SK-N-SH (cell line): ENCODE data around the gene CEP43. TPM values are rescaled to one million over a fixed set of nuclear protein-coding genes. Genes with fewer than 3 reads are reported as not detected.

Source experiments
- CTCF ChIA-PET: fragments of 300-600, 350-600 bp; formaldehyde crosslinking; extraction: SDS; loops from one replicate; lab custom pipeline; 2021; lab: Yijun Ruan, JAX
- POLR2A ChIA-PET: fragments of 350-600 bp; sonication (Branson Sonifier 250); formaldehyde crosslinking; extraction: SDS; loops from one replicate; lab custom pipeline; 2020; ENCODE audit warnings: antibody characterized with exemption, inconsistent platforms; lab: Yijun Ruan, JAX
- DNase-seq: peaks from one replicate; pipeline ENCODE4 v3.0.0; 2012
- H2AFZ ChIP-seq: fragments of 200-600 bp; sonication (generic); 2 replicates; pipeline ENCODE4 v1.8.1; 2016; ENCODE audit warnings: antibody characterized with exemption, mild to moderate bottlenecking, low read depth
- H3F3A ChIP-seq: fragments of 200-600 bp; sonication (generic); replicated peaks from 2 replicates; pipeline ENCODE3; 2016; ENCODE audit warnings: antibody characterized with exemption, mild to moderate bottlenecking; ENCODE audit not compliant: insufficient read depth
- H3K27ac ChIP-seq, 2 experiments: fragments of 200-500 bp in 1 of 2; fragments of 200-600 bp in 1 of 2; sonication (Bioruptor generic) in 1 of 2; sonication (generic), shearing (Covaris generic) in 1 of 2; 2 replicates each; pipeline versions ENCODE4 v1.5.1 to v1.6.1; 2014 to 2016; ENCODE audit warnings: low read depth in 2 of 2, inconsistent platforms in 1 of 2, low read length in 1 of 2, mild to moderate bottlenecking in 1 of 2, mixed read lengths in 1 of 2
- H3K27me3 ChIP-seq: fragments of 200-600 bp; sonication (generic), shearing (Covaris generic); 2 replicates; pipeline ENCODE4 v1.6.1; 2016; ENCODE audit warnings: mixed run types; ENCODE audit not compliant: insufficient read depth
- H3K36me3 ChIP-seq, 2 experiments: fragments of 200-500 bp in 1 of 2; fragments of 200-600 bp in 1 of 2; sonication (Bioruptor generic) in 1 of 2; sonication (generic) in 1 of 2; replicated peaks in 1 of 2; 2 replicates each; pipeline versions ENCODE3 to v1.5.1; 2014 to 2016; ENCODE audit warnings: low read length in 1 of 2, mild to moderate bottlenecking in 1 of 2; ENCODE audit not compliant: insufficient read depth in 2 of 2, control insufficient read depth in 1 of 2
- H3K4me1 ChIP-seq, 2 experiments: fragments of 200-500 bp in 1 of 2; fragments of 200-600 bp in 1 of 2; sonication (Bioruptor generic) in 1 of 2; sonication (generic), shearing (Covaris generic) in 1 of 2; 2 replicates each; pipeline versions ENCODE4 v1.5.1 to v1.6.1; 2014 to 2016; ENCODE audit warnings: low read depth in 1 of 2, low read length in 1 of 2, mixed run types in 1 of 2; ENCODE audit not compliant: insufficient read depth in 2 of 2, control insufficient read depth in 1 of 2
- H3K4me2 ChIP-seq: fragments of 200-600 bp; sonication (generic), shearing (Covaris generic); 2 replicates; pipeline ENCODE4 v1.6.1; 2017; ENCODE audit warnings: mixed run types
- H3K4me3 ChIP-seq, 2 experiments: fragments of 200-500 bp in 1 of 2; fragments of 200-600 bp in 1 of 2; sonication (Bioruptor generic) in 1 of 2; sonication (generic), shearing (Covaris generic) in 1 of 2; 2 replicates each; pipeline versions ENCODE4 v1.5.1 to v1.8.1; 2014 to 2016; ENCODE audit warnings: low read depth in 2 of 2, inconsistent platforms in 1 of 2, low read length in 1 of 2, mild to moderate bottlenecking in 1 of 2, mixed read lengths in 1 of 2, moderate library complexity in 1 of 2
- H3K79me2 ChIP-seq: fragments of 200-600 bp; sonication (generic); 2 replicates; pipeline ENCODE4 v1.8.1; 2017; ENCODE audit warnings: mild to moderate bottlenecking; ENCODE audit not compliant: insufficient read depth
- H3K9ac ChIP-seq: fragments of 200-600 bp; sonication (generic); 2 replicates; pipeline ENCODE4 v1.6.1; 2017; ENCODE audit warnings: mixed run types
- H3K9me2 ChIP-seq: fragments of 200-600 bp; sonication (generic); 2 replicates; pipeline ENCODE4 v1.6.1; 2017; ENCODE audit warnings: mixed run types
- H3K9me3 ChIP-seq: fragments of 200-600 bp; sonication (generic); 2 replicates; pipeline ENCODE4 v1.6.1; 2017; ENCODE audit warnings: mixed run types, mild to moderate bottlenecking, moderate library complexity
- H4K20me1 ChIP-seq: fragments of 200-600 bp; sonication (generic); 2 replicates; pipeline ENCODE4 v1.6.1; 2017; ENCODE audit warnings: mild to moderate bottlenecking, mixed run types; ENCODE audit not compliant: insufficient read depth
- EZH2phosphoT487 ChIP-seq: fragments of 200-600 bp; sonication (generic); IDR thresholded peaks from 2 replicates; pipeline ENCODE4 v1.6.1; 2017; ENCODE audit warnings: low read depth, mixed run types, mild to moderate bottlenecking, antibody characterized with exemption, moderate library complexity, borderline replicate concordance
- FOXJ3 ChIP-seq: sonication (generic); formaldehyde crosslinking; IDR thresholded peaks from 2 replicates; pipeline ENCODE4 v1.5.1; 2020; ENCODE audit warnings: mild to moderate bottlenecking, missing genetic modification reagents
- GABPA ChIP-seq: IDR thresholded peaks from 2 replicates; pipeline ENCODE4 v1.4.0; 2012; ENCODE audit warnings: low read depth, mild to moderate bottlenecking
- NFIC ChIP-seq: IDR thresholded peaks from 2 replicates; pipeline ENCODE4 v1.4.0; 2012; ENCODE audit warnings: borderline replicate concordance
- NRF1 ChIP-seq: IDR thresholded peaks from 2 replicates; pipeline ENCODE4 v1.6.1; 2012; ENCODE audit warnings: low read depth, mild to moderate bottlenecking, low read length
- PBX3 ChIP-seq: IDR thresholded peaks from 2 replicates; pipeline ENCODE4; 2012
- RCOR1 ChIP-seq: fragments of 150-350 bp; IDR thresholded peaks from 2 replicates; pipeline ENCODE4 v1.6.1; 2017; ENCODE audit warnings: antibody characterized with exemption, low read length
- RFX5 ChIP-seq: IDR thresholded peaks from 2 replicates; pipeline ENCODE4 v1.6.1; 2012; ENCODE audit warnings: mild to moderate bottlenecking, improper control_type of control experiment, low read length
- TCF12 ChIP-seq: IDR thresholded peaks from 2 replicates; pipeline ENCODE4 v1.4.0; 2012
- TEAD4 ChIP-seq: IDR thresholded peaks from 2 replicates; pipeline ENCODE4 v1.4.0; 2012; ENCODE audit warnings: mild to moderate bottlenecking, borderline replicate concordance; ENCODE audit not compliant: insufficient read depth
- USF1 ChIP-seq: IDR thresholded peaks from 2 replicates; pipeline ENCODE4 v1.4.0; 2012; ENCODE audit warnings: low read depth, borderline replicate concordance
- YY1 ChIP-seq: IDR thresholded peaks from 2 replicates; pipeline ENCODE4 v1.4.0; 2012; ENCODE audit warnings: low read depth, mild to moderate bottlenecking
- WGBS: methylation state at CpG from one replicate; pipeline ENCODE4 v1.1.6; 2017; ENCODE audit warnings: low lambda C conversion rate; 5-methylcytosine and 5-hydroxymethylcytosine counted together
- polyA plus RNA-seq, 3 experiments: library from polyadenylated mRNA; depleted of rRNA; stranded (reverse); fragments of >200 nt; gene quantifications; 2 replicates each; pipeline ENCODE4 v1.2.3, GENCODE V29; 2012

CEP43 gene
- polyA plus RNA-seq, 1 of the 3 experiments (the other 2 are of a cell fraction), result 7.5 TPM

- H3K27ac ChIP-seq, result no peak overlapping the region
- no peak for DNase-seq
- TF ChIP-seq FOXJ3 (CRISPR knock-in tag) (no peak), TCF12 (no peak), PBX3 (no peak), YY1 (no peak), RCOR1 (no peak), TEAD4 (no peak), NFIC (no peak), USF1 (no peak)
- peaks cover 8% of the 10 kb centered on the region; the same call in 1 of the 2 replicates for H3K79me2 ChIP-seq
- H3F3A ChIP-seq, result peaks cover 11% of the 10 kb centered on the region
- no peak overlapping the region for H3K4me3 ChIP-seq
- H3K9ac ChIP-seq, result no peak overlapping the region
- WGBS, result 97% methylated on average over 4 of the region's 4 CpGs
- CTCF ChIA-PET, result interaction anchor here (1.0 to 1.2 kb wide), 2 partner anchors 16 to 129 kb away, joined by 3 to 5 read pairs; no protein-coding TSS in a partner anchor
- POLR2A ChIA-PET, result no interaction called here
- H3K9me3 ChIP-seq, result no peaks in the 10 kb centered on the region
- peaks cover 44 to 56% of the 10 kb centered on the region in 2 experiments for H3K36me3 ChIP-seq
- H4K20me1 ChIP-seq, result no peaks in the 10 kb centered on the region
- no peaks in the 10 kb centered on the region for H3K27me3 ChIP-seq
- no peaks in the 10 kb centered on the region; a peak in 1 of 4 replicates for H3K4me1 ChIP-seq
- no peaks in the 10 kb centered on the region for H3K9me2 ChIP-seq
- H3K4me2 ChIP-seq, result no peak overlapping the region
- no peak overlapping the region for H2AFZ ChIP-seq
Measured at GRCh38 chr6:167013946-167014345, 14.7 kb downstream of the CEP43 start.

- ChIA-PET CTCF (interaction anchor here (1.0 to 1.2 kb wide), 3 partner anchors 15 to 127 kb away, joined by 3 to 4 read pairs (median 3); partner anchors contain the start of gene CEP43), POLR2A (no interaction called here)
- Histone ChIP-seq H3K36me3 (peaks cover 50 to 60% of the 10 kb centered on the region in 2 experiments), H3K9me3 (no peaks in the 10 kb centered on the region), H3K27ac (no peak overlapping the region; a peak in 1 of 4 replicates), H3K4me3 (no peak overlapping the region), H3K79me2 (peaks cover 8% of the 10 kb centered on the region; the same call in 1 of the 2 replicates), H3K4me1 (no peaks in the 10 kb centered on the region; a peak in 1 of 4 replicates), H3K9ac (no peak overlapping the region), H4K20me1 (no peaks in the 10 kb centered on the region), H3K9me2 (no peaks in the 10 kb centered on the region), H2AFZ (no peak overlapping the region), H3F3A (peaks cover 5% of the 10 kb centered on the region), H3K4me2 (no peak overlapping the region), H3K27me3 (no peaks in the 10 kb centered on the region)
- no peak for DNase-seq
- TF ChIP-seq EZH2phosphoT487, result no peak
- no peak for TF ChIP-seq RFX5
- no peak for TF ChIP-seq YY1
- no peak for TF ChIP-seq GABPA
- no peak for TF ChIP-seq USF1
- TF ChIP-seq TCF12, result no peak
- TF ChIP-seq NRF1, result no peak
- WGBS, result 97% methylated on average over 8 of the region's 9 CpGs
Measured at GRCh38 chr6:167015302-167015701, 16.1 kb downstream of the CEP43 start.
